HEK293 (cell line): ENCODE measurements around the gene ARL13A.

Source experiments
- CTCF ChIA-PET: fragments of 350-600 bp; formaldehyde crosslinking; extraction: SDS; loops from one replicate; lab custom pipeline; 2021; ENCODE audit warnings: antibody characterized with exemption; lab: Yijun Ruan, JAX
- POLR2A ChIA-PET: fragments of 300-600 bp; formaldehyde crosslinking; extraction: SDS; loops from one replicate; lab custom pipeline; 2020; ENCODE audit warnings: antibody characterized with exemption, inconsistent platforms; lab: Yijun Ruan, JAX
- H3K27ac ChIP-seq: fragments of 200-500 bp; sonication (Bioruptor generic); 2 replicates; pipeline ENCODE4 v1.5.1; 2014; ENCODE audit warnings: low read depth, low read length, control low read depth, inconsistent platforms; ENCODE audit errors: extremely low read depth
- H3K36me3 ChIP-seq, 2 experiments: fragments of 200-500 bp in 1 of 2; sonication (Bioruptor generic) in 1 of 2; 1 replicate in 1 of 2; 2 replicates in 1 of 2; pipeline ENCODE4 v1.5.1; 2014 to 2017; ENCODE audit warnings: inconsistent platforms in 2 of 2, low read length in 2 of 2; ENCODE audit not compliant: control insufficient read depth in 2 of 2, insufficient read depth in 1 of 2
- H3K4me1 ChIP-seq: fragments of 200-500 bp; sonication (Bioruptor generic); 2 replicates; pipeline ENCODE4 v1.5.1; 2014; ENCODE audit warnings: mild to moderate bottlenecking, low read length, inconsistent platforms; ENCODE audit not compliant: control insufficient read depth, insufficient read depth
- H3K4me3 ChIP-seq: 2 replicates; pipeline ENCODE4 v1.5.1; 2011; ENCODE audit warnings: low read depth, mild to moderate bottlenecking, control low read depth, low read length, moderate library complexity
- H3K9me3 ChIP-seq: fragments of 200-500 bp; sonication (Bioruptor generic); 2 replicates; pipeline ENCODE4 v1.5.1; 2014; ENCODE audit warnings: low read depth, low read length, inconsistent platforms; ENCODE audit not compliant: control insufficient read depth, insufficient read depth
- AEBP2 ChIP-seq: fragments of 450-650 bp; formaldehyde crosslinking; IDR thresholded peaks from 2 replicates; pipeline ENCODE4 v1.5.1; 2016; ENCODE audit warnings: missing biosample characterization, missing genetic modification characterization, borderline replicate concordance
- CTCF ChIP-seq: fragments of 450-650 bp; formaldehyde crosslinking; IDR thresholded peaks from 2 replicates; pipeline ENCODE4 v1.5.1; 2016; ENCODE audit warnings: missing biosample characterization, missing genetic modification characterization
- KLF10 ChIP-seq: fragments of 450-650 bp; IDR thresholded peaks from 2 replicates; pipeline ENCODE4 v1.5.1; 2018; ENCODE audit warnings: missing biosample characterization, mild to moderate bottlenecking, missing genetic modification characterization
- PBX3 ChIP-seq: sonication (generic); formaldehyde crosslinking; IDR thresholded peaks from 2 replicates; pipeline ENCODE4 v1.8.1; 2022; ENCODE audit warnings: mild to moderate bottlenecking, moderate library complexity, missing genetic modification reagents
- SCRT2 ChIP-seq: fragments of 450-650 bp; formaldehyde crosslinking; IDR thresholded peaks from 2 replicates; pipeline ENCODE4 v1.5.1; 2016; ENCODE audit warnings: missing biosample characterization, missing genetic modification characterization
- ZNF10 ChIP-seq: fragments of 450-650 bp; formaldehyde crosslinking; IDR thresholded peaks from 2 replicates; pipeline ENCODE4 v1.5.1; 2017; ENCODE audit warnings: missing biosample characterization, missing genetic modification characterization
- ZNF112 ChIP-seq: fragments of 450-650 bp; formaldehyde crosslinking; IDR thresholded peaks from 2 replicates; pipeline ENCODE4 v1.5.0; 2017; ENCODE audit warnings: missing biosample characterization, missing genetic modification characterization
- ZNF132 ChIP-seq: fragments of 450-650 bp; formaldehyde crosslinking; IDR thresholded peaks from 2 replicates; pipeline ENCODE4 v1.5.1; 2017; ENCODE audit warnings: missing biosample characterization, missing genetic modification characterization, borderline replicate concordance
- ZNF146 ChIP-seq: fragments of 450-650 bp; formaldehyde crosslinking; IDR thresholded peaks from 2 replicates; pipeline ENCODE4 v1.5.1; 2016; ENCODE audit warnings: missing biosample characterization, missing genetic modification characterization
- ZNF169 ChIP-seq: fragments of 450-650 bp; formaldehyde crosslinking; IDR thresholded peaks from 2 replicates; pipeline ENCODE4 v1.5.1; 2016; ENCODE audit warnings: missing biosample characterization, missing genetic modification characterization
- ZNF175 ChIP-seq: fragments of 450-650 bp; formaldehyde crosslinking; IDR thresholded peaks from 2 replicates; pipeline ENCODE4 v1.5.1; 2016; ENCODE audit warnings: missing biosample characterization, missing genetic modification characterization
- ZNF202 ChIP-seq: fragments of 450-650 bp; formaldehyde crosslinking; IDR thresholded peaks from 2 replicates; pipeline ENCODE4 v1.5.1; 2016; ENCODE audit warnings: missing biosample characterization, missing genetic modification characterization, borderline replicate concordance
- ZNF211 ChIP-seq: fragments of 450-650 bp; formaldehyde crosslinking; IDR thresholded peaks from 2 replicates; pipeline ENCODE4 v1.5.1; 2016; ENCODE audit warnings: low read depth, missing biosample characterization, missing genetic modification characterization
- ZNF221 ChIP-seq: fragments of 450-650 bp; formaldehyde crosslinking; IDR thresholded peaks from 2 replicates; pipeline ENCODE4 v1.5.1; 2017; ENCODE audit warnings: missing biosample characterization, missing genetic modification characterization, borderline replicate concordance
- ZNF24 ChIP-seq: fragments of 450-650 bp; formaldehyde crosslinking; IDR thresholded peaks from 2 replicates; pipeline ENCODE4 v1.5.1; 2016; ENCODE audit warnings: missing biosample characterization, missing genetic modification characterization
- ZNF266 ChIP-seq: fragments of 450-650 bp; formaldehyde crosslinking; IDR thresholded peaks from 2 replicates; pipeline ENCODE4 v1.5.1; 2016; ENCODE audit warnings: missing biosample characterization, missing genetic modification characterization, low read depth
- ZNF280D ChIP-seq: fragments of 450-650 bp; formaldehyde crosslinking; IDR thresholded peaks from 2 replicates; pipeline ENCODE4 v1.5.1; 2016; ENCODE audit warnings: missing biosample characterization, missing genetic modification characterization
- ZNF394 ChIP-seq: fragments of 450-650 bp; formaldehyde crosslinking; IDR thresholded peaks from 2 replicates; pipeline ENCODE4 v1.5.1; 2016; ENCODE audit warnings: missing biosample characterization, missing genetic modification characterization, mild to moderate bottlenecking, moderate library complexity, borderline replicate concordance
- ZNF398 ChIP-seq: fragments of 450-650 bp; formaldehyde crosslinking; IDR thresholded peaks from 2 replicates; pipeline ENCODE4 v1.5.1; 2017; ENCODE audit warnings: missing biosample characterization, missing genetic modification characterization
- ZNF510 ChIP-seq: fragments of 450-650 bp; formaldehyde crosslinking; IDR thresholded peaks from 2 replicates; pipeline ENCODE4 v1.5.1; 2018; ENCODE audit warnings: mild to moderate bottlenecking, missing genetic modification characterization, missing biosample characterization; ENCODE audit not compliant: insufficient replicate concordance
- ZNF521 ChIP-seq: fragments of 450-650 bp; formaldehyde crosslinking; IDR thresholded peaks from 2 replicates; pipeline ENCODE4 v1.5.1; 2017; ENCODE audit warnings: missing biosample characterization, mild to moderate bottlenecking, missing genetic modification characterization
- ZNF600 ChIP-seq: fragments of 450-650 bp; formaldehyde crosslinking; IDR thresholded peaks from 2 replicates; pipeline ENCODE4 v1.5.1; 2016; ENCODE audit warnings: missing biosample characterization, missing genetic modification characterization
- ZNF707 ChIP-seq: fragments of 450-650 bp; formaldehyde crosslinking; IDR thresholded peaks from 2 replicates; pipeline ENCODE4 v1.5.1; 2016; ENCODE audit warnings: missing biosample characterization, missing genetic modification characterization
- ZSCAN16 ChIP-seq: fragments of 450-650 bp; formaldehyde crosslinking; IDR thresholded peaks from 2 replicates; pipeline ENCODE4 v1.5.1; 2016; ENCODE audit warnings: missing biosample characterization, missing genetic modification characterization

ARL13A gene

GRCh38 chrX:100931925-100932285, 37.6 kb upstream of the ARL13A start:
- CTCF ChIA-PET, result interaction anchor here (0.7 kb wide), 1 partner anchor 789 kb away, joined by 3 read pairs; no protein-coding TSS in a partner anchor
- Histone ChIP-seq H3K27ac (no peak overlapping the region), H3K4me3 (no peak overlapping the region), H3K4me1 (0 out of 2 replicates have a peak, but pooled peaks cover 3% of the 10 kb centered on the region), H3K36me3 (no peaks in the 10 kb centered on the region), H3K9me3 (no peaks in the 10 kb centered on the region; the same call in 1 of the 2 replicates)
- POLR2A ChIA-PET, result interaction anchor here (0.6 kb wide), 2 partner anchors 56 to 85 kb away, joined by 3 to 4 read pairs; no protein-coding TSS in a partner anchor
- TF ChIP-seq ZNF266 (tag by site-specific recombination) (no peak), ZNF112 (tag by site-specific recombination) (no peak), PBX3 (CRISPR knock-in tag) (no peak), ZNF707 (no peak), ZNF10 (tag by site-specific recombination) (no peak), ZNF169 (tag by site-specific recombination) (no peak), ZNF394 (no peak)

GRCh38 chrX:100935767-100936166, 33.7 kb upstream of the ARL13A start:
- ChIA-PET CTCF (no interaction called here), POLR2A (no interaction called here)

More at GRCh38 chrX:100935767-100936166, 33.7 kb upstream of the ARL13A start:
- Histone ChIP-seq H3K4me1 (no peaks in the 10 kb centered on the region), H3K27ac (no peak overlapping the region), H3K9me3 (no peaks in the 10 kb centered on the region), H3K4me3 (no peak overlapping the region), H3K36me3 (no peaks in the 10 kb centered on the region)
- no peak for TF ChIP-seq ZNF398 (tag by site-specific recombination)
- TF ChIP-seq ZNF600 (tag by site-specific recombination), result no peak
- no peak for TF ChIP-seq ZSCAN16 (tag by site-specific recombination)
- no peak for TF ChIP-seq AEBP2 (tag by site-specific recombination)
- TF ChIP-seq KLF10 (tag by site-specific recombination), result no peak
- no peak for TF ChIP-seq ZNF132 (tag by site-specific recombination)
- TF ChIP-seq ZNF221 (tag by site-specific recombination), result no peak
- TF ChIP-seq SCRT2 (tag by site-specific recombination), result no peak
- TF ChIP-seq ZNF175 (tag by site-specific recombination), result no peak
- TF ChIP-seq ZNF280D (tag by site-specific recombination), result no peak
- no peak for TF ChIP-seq ZNF202 (tag by site-specific recombination)
- TF ChIP-seq ZNF211, result no peak
- no peak for TF ChIP-seq ZNF146 (tag by site-specific recombination)
- TF ChIP-seq ZNF521 (tag by site-specific recombination), result no peak
- TF ChIP-seq CTCF (tag by site-specific recombination), result no peak
- no peak for TF ChIP-seq ZNF24 (tag by site-specific recombination)
- no peak for TF ChIP-seq ZNF510 (tag by site-specific recombination)
